Stimulated activated CD4-positive, alpha-beta T cell treated with anti-CD3 and anti-CD28 coated beads, Interleukin-2, amount 100 ng/mL, for 48 hours (primary cell): ENCODE data around the gene EIF3F.
"Not testable (repeated sequence)": the region's sequence is repeated elsewhere in the genome, so short reads cannot be mapped to it uniquely, and the experiment has no call there.

ENCODE experiments used
- DNase-seq, 2 donors: peaks; one replicate each; pipeline ENCODE4 v3.0.0-alpha.2; 2020

The EIF3F gene

DNA sequence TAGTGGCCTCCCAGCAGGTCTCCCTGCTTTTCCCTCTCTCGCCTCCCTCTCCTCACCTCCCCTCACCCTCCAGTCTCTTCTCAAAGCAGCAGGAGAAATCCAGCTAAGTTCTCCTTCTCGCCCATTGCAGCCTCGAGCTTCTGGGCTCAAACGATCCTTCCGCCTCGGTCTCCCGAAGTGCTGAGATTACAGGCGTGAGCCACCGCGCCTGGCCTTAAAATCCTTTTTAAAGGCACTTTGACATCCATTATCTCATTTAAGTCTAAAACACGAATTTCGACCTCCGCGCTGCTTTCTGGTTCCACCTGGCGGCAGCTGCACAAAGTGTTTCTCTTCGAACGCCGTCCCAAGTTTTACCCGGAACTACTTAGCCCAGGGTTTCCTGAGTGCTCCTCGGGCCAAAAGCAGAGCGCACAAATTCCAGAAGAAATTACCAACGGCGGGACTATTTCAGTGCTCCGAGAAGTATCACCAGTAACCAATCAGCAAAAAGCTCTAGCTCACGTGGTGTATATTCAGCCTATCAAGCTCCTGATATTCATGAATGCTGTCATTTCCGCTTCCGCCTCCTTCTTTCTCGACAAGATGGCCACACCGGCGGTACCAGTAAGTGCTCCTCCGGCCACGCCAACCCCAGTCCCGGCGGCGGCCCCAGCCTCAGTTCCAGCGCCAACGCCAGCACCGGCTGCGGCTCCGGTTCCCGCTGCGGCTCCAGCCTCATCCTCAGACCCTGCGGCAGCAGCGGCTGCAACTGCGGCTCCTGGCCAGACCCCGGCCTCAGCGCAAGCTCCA is at the start of gene EIF3F:
EIF3F (plus strand) TSS at position 570 of the 792 bp plus-strand sequence; CDS start at position 586, 16 bp downstream.
- peak; percentile 76 to 79 for DNase-seq

- DNase-seq = no peak
These were observed 46.0 kb upstream of the EIF3F start for GRCh38 chr11:7941146-7941545.

- no peak for DNase-seq
These were observed 45.5 kb upstream of the EIF3F start, which contains the start of gene OR10A3 for GRCh38 chr11:7941608-7942007. TSS of gene OR10A3 (minus strand) at chr11:7941708. CDS start at chr11:7939520, 2,188 bp downstream.

DNA sequence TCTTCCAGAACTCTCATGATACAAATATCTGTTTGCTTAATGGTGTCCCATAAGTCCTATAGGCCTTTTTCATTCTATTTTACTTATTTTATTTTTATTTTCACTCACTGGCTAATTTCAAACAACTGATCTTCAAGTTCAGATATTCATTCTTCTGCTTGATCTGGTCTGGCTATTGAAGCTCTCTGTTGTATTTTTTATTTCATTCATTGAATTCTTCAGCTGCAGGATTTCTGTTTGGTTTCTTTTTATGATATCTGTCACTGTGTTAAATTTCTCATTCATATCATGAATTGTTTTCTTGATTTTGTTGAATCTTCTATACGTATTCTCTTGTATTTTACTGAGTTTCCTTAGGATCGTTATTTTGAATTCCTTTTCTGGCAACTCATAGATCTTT is 43.0 kb upstream of the EIF3F start:
- DNase-seq = no peak

DNA sequence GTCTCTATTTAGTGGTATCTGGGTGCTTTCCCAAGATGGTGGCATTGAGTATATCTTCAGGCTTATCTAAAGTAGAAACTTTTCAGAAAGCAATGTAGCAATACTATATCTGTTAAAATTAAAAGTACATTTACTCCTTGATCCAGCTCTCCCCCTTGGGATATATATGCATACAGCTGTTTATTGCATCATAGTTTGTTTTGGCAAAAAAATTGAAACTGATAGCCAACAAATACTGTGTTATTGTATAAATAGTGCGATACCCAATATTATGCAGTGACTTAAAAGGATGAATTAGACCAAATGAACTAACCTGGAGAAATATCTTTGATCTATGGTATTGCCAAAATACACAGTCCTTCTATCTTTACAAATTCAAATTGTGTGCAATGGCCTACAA is 37.2 kb upstream of the EIF3F start:
- DNase-seq = no peak

GRCh38 chr11:7955191-7955590 is 31.9 kb upstream of the EIF3F start:
- DNase-seq = no peak

- no peak for DNase-seq
These were observed 22.9 kb upstream of the EIF3F start for GRCh38 chr11:7964261-7964660.

GRCh38 chr11:7964873-7965272 is 22.3 kb upstream of the EIF3F start:
- DNase-seq = no peak

DNA sequence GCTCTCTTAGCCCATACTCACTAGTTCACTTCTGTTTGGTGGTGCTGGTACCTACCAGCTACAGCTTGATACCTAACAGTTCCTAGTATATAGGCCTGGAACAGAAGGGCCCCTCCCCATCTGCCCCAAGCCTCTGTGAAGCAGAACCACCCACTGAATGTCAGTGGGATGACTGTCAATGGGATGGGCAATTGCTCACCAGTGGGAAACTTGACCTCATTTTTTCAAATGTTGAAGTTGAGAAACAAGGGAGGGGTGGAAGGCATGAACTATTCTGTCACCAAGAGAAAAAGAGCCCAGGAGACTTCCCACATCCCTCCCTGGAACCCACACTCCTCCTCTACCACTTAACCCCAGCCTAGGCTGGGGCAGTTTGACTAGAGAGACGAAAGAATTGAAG is 21.8 kb upstream of the EIF3F start, which contains the start of gene NLRP10:
NLRP10 (minus strand) TSS at position 62 of the 400 bp plus-strand sequence. CDS start 1,952 bp downstream, outside the sequence.
- no peak for DNase-seq

DNA sequence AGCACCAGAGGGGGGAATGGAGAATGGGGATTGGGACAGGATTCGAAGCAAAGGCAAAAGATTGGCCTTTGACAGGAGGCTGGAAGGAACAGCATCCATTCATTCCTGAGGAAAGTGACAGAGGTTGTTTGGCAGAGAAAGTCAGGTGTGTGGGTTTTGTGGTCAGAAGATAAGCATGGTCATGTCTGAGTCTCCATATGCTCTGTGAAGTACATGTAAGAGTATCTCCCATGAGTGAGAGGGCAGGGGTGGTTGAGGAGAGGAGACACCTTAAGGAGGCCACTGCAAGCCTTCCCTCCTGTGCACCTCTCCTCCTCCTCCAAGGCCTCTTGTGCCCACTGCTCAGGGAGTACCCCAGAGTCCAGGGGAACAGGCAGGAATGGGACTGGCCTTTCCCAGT is 20.0 kb upstream of the EIF3F start:
- DNase-seq = no peak

DNA sequence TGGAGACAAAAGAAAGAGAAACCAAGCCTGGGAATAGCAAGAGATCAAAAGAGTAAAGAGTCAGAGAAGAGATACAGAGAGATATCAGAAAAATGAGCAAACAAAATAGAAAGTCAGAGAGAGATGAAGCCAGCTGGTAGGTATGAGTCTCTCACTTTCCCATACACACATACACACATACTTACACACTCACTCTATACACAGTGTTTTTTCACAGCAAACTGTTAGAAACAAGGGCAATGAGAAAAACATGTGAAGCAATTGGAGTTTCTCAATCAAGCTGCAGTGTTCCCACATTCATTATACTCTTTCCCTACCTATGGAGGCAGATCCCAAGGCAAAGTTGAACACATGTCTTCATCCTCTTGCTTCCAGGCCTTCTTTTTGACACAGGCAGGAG is 19.3 kb upstream of the EIF3F start:
- no peak for DNase-seq

DNA sequence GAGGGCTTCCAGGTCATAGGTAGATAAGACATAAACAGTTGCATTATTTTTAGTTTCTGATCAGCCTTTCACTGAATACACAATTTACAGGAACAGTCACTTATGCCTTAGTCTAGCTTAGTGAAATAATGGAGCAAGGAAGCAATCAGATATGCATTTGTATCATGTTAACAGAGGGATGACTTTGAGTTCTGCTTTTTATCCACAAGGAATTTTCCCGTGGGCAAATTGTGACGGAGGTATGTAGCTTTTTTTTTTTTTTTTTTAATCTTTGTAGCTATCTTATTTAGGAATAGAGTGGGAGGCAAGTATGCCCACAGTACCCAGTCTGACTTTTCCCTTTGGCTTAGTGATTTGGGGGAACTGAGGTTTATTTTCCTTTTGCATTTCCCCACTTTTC is 18.5 kb upstream of the EIF3F start:
- DNase-seq = no peak

DNA sequence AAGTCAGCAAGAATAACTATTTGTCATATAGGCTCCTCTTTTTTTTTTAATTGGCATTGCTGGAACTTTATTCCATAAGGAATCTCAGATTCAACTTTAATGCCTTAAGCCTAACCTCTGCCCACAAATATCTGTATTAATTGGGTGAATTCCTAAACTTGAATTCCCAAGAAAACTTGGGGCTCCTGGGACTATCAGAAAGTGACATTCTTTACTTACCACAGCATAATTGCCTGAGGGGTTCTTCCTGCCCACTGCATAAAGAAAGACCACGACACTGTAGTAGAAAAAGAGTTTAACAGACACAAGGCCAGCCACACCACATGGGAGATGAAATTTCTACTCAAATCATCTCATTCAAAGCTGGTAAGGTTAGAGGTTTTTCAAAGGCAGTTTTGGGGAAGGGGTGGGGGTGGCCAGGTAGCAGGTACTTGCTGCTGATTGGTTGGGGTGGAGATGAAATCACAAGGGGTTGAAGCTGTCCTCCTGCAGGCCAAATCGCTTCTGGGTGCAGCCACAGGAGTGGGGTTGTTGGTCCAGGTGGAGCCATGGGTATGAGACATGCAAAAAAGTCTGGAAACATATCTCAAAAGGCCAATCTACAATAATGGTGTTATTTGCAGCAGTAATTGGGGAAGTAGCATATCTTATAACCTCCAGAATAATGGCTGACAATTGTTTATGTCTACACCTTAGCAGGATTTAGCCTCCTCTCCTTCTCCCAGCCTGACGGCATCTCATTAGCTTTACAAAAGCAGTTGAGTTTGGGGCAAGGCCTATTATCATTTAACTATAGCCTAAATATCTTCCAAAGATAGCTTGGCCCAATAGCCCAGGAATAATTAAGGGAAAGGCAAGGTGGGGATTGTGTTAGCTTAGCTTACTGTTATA is 17.1 kb upstream of the EIF3F start:
- no peak for DNase-seq

- DNase-seq = no peak
These were observed 15.3 kb upstream of the EIF3F start for GRCh38 chr11:7971846-7972245.

- DNase-seq = no peak
These were observed 14.1 kb upstream of the EIF3F start for GRCh38 chr11:7973011-7973410.

DNA sequence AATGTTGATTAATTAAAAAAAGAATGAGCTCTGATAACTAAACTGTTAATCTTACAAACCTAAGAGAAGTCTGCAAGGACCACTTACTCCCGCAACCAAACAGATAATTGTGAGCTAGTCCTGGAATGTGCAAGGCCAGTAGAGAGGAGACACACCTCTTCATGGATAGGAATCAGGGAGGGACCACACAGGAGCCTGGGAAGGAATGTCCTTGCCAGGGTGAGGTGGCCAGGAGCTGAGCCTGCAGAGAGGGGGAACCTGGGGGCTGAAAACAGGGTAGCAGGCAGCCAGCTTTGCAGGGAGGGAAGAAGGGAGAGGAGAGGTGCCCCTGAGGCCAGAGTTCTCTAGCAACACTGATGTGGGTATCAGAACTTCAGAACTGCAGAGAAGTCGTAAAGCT is 12.5 kb upstream of the EIF3F start:
- DNase-seq = no peak

- DNase-seq = no peak
These were observed 9.8 kb upstream of the EIF3F start for GRCh38 chr11:7977232-7977917.

- DNase-seq = no peak
These were observed 5.4 kb upstream of the EIF3F start for GRCh38 chr11:7981619-7982157.

DNA sequence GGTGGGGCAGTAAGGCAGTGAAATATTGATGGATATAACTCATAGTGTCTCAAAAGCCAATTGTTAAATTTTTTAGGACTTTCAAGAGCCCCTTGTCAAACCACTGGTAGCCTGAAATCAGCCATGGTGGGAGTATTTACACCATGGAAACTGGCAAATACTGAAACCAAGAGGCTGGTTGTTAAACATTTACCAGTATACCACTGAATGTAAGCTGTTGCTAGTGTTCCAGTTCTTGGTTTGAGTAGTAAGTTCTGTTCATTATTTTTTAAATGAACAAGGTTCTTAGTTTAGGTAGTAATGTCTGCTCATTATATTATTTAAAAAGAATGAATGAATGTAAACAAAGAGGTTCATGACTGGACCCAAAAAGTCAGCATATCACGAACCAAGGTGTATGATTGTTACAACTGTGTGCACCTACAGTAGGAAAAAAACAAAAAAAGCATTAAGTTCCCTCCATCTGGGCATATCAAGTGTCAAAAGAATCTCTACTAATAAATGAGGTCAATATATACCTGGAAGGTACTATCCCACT is 4.5 kb upstream of the EIF3F start:
- no peak for DNase-seq

- no peak for DNase-seq
These were observed 3.1 kb upstream of the EIF3F start for GRCh38 chr11:7983832-7984590.

- not testable (repeated sequence) for DNase-seq
These were observed 385 bp downstream of the EIF3F start for GRCh38 chr11:7987560-7987883.
